MM.1S (cell line): ENCODE data around the gene KCNQ5.

Experiments used
- DNase-seq: peaks from one replicate; pipeline ENCODE4 v3.0.0-alpha.2; 2015
- H2AFZ ChIP-seq: fragments of 300-600 bp; sonication (generic); 2 replicates; pipeline ENCODE4 v1.6.0; 2016; ENCODE audit warnings: antibody characterized with exemption, low read length
- H3F3A ChIP-seq: fragments of 300-600 bp; sonication (generic); 2 replicates; pipeline ENCODE4 v1.6.1; 2016; ENCODE audit warnings: mild to moderate bottlenecking, antibody characterized with exemption, low read length, moderate library complexity, mixed read lengths; ENCODE audit not compliant: insufficient read depth
- H3K27ac ChIP-seq: fragments of 300-600 bp; sonication (generic); 2 replicates; pipeline ENCODE4 v1.5.1; 2016; ENCODE audit warnings: mild to moderate bottlenecking, low read length
- H3K27me3 ChIP-seq: fragments of 300-600 bp; sonication (generic); replicated peaks from 2 replicates; pipeline ENCODE4 v1.6.0; 2016; ENCODE audit warnings: low read length; ENCODE audit not compliant: insufficient read depth
- H3K36me3 ChIP-seq: fragments of 300-600 bp; sonication (generic); replicated peaks from 2 replicates; pipeline ENCODE4 v1.6.1; 2016; ENCODE audit warnings: mild to moderate bottlenecking, low read length, mixed read lengths; ENCODE audit not compliant: insufficient read depth
- H3K4me1 ChIP-seq: fragments of 300-600 bp; sonication (generic); 2 replicates; pipeline ENCODE4 v1.6.1; 2016; ENCODE audit warnings: low read length, mixed read lengths
- H3K4me2 ChIP-seq: fragments of 300-600 bp; sonication (generic); 2 replicates; pipeline ENCODE4 v1.6.0; 2016; ENCODE audit warnings: low read depth, low read length
- H3K4me3 ChIP-seq: fragments of 300-600 bp; sonication (generic); 2 replicates; pipeline ENCODE4 v1.5.1; 2016; ENCODE audit warnings: low read length, mixed read lengths
- H3K79me2 ChIP-seq: fragments of 300-600 bp; sonication (generic); 2 replicates; pipeline ENCODE4 v1.6.1; 2016; ENCODE audit warnings: mixed run types, low read length, mixed read lengths
- H3K9ac ChIP-seq: fragments of 300-600 bp; sonication (generic); 2 replicates; pipeline ENCODE4 v1.6.1; 2016; ENCODE audit warnings: low read length, mixed read lengths
- H3K9me2 ChIP-seq: fragments of 300-600 bp; sonication (generic); replicated peaks from 2 replicates; pipeline ENCODE4 v1.6.1; 2016; ENCODE audit warnings: mild to moderate bottlenecking, low read length, mixed read lengths; ENCODE audit not compliant: insufficient read depth
- H3K9me3 ChIP-seq: fragments of 300-600 bp; sonication (generic); replicated peaks from 2 replicates; pipeline ENCODE4 v1.6.1; 2016; ENCODE audit warnings: mild to moderate bottlenecking, low read length, mixed read lengths; ENCODE audit not compliant: insufficient read depth
- H4K20me1 ChIP-seq: fragments of 300-600 bp; sonication (generic); 2 replicates; pipeline ENCODE4 v1.6.1; 2016; ENCODE audit warnings: mild to moderate bottlenecking, low read length, moderate library complexity, mixed read lengths; ENCODE audit not compliant: insufficient read depth
- CTCF ChIP-seq: fragments of 300-600 bp; sonication (generic); IDR thresholded peaks from 2 replicates; pipeline ENCODE4 v1.5.1; 2016; ENCODE audit warnings: antibody characterized with exemption, low read length, mixed read lengths
- EZH2 ChIP-seq: fragments of 300-600 bp; sonication (generic); optimal IDR thresholded peaks from 2 replicates; pipeline ENCODE3; 2017; ENCODE audit warnings: low read depth, mild to moderate bottlenecking, antibody characterized with exemption, low read length, mixed read lengths
- EZH2phosphoT487 ChIP-seq: fragments of 300-600 bp; sonication (generic); IDR thresholded peaks from 2 replicates; pipeline ENCODE4 v1.6.1; 2018; ENCODE audit warnings: antibody characterized with exemption, low read length

KCNQ5 gene

GRCh38 chr6:72820906-72821305 lies 199.0 kb downstream of the KCNQ5 start:
- H3F3A ChIP-seq, result no peaks in the 10 kb centered on the region
- H2AFZ ChIP-seq, result no peak overlapping the region
- TF ChIP-seq CTCF (no peak), EZH2phosphoT487 (no peak), EZH2 (no peak)
- no peak overlapping the region for H3K27ac ChIP-seq
- H3K9me2 ChIP-seq, result no peaks in the 10 kb centered on the region
- no peaks in the 10 kb centered on the region; the same call in 1 of the 2 replicates for H3K36me3 ChIP-seq
- H3K27me3 ChIP-seq, result no peaks in the 10 kb centered on the region
- no peak overlapping the region for H3K9ac ChIP-seq
- H3K9me3 ChIP-seq, result no peaks in the 10 kb centered on the region
- no peak for DNase-seq
- no peak overlapping the region for H3K4me3 ChIP-seq
- H3K4me2 ChIP-seq, result no peak overlapping the region
- H3K79me2 ChIP-seq, result no peaks in the 10 kb centered on the region
- no peaks in the 10 kb centered on the region for H4K20me1 ChIP-seq
- no peaks in the 10 kb centered on the region for H3K4me1 ChIP-seq

- no peaks in the 10 kb centered on the region for H4K20me1 ChIP-seq
- H3K9me2 ChIP-seq, result no peaks in the 10 kb centered on the region
- no peaks in the 10 kb centered on the region for H3K9me3 ChIP-seq
- no peak overlapping the region for H2AFZ ChIP-seq
- no peaks in the 10 kb centered on the region; the same call in 1 of the 2 replicates for H3K36me3 ChIP-seq
- H3K27me3 ChIP-seq, result no peaks in the 10 kb centered on the region
- H3K4me2 ChIP-seq, result no peak overlapping the region
- no peaks in the 10 kb centered on the region for H3F3A ChIP-seq
- DNase-seq, result no peak
- H3K4me3 ChIP-seq, result no peak overlapping the region
- no peak overlapping the region for H3K9ac ChIP-seq
- no peaks in the 10 kb centered on the region for H3K4me1 ChIP-seq
- no peak for TF ChIP-seq CTCF
- TF ChIP-seq EZH2, result no peak
- no peak for TF ChIP-seq EZH2phosphoT487
- H3K27ac ChIP-seq, result no peak overlapping the region
- no peaks in the 10 kb centered on the region for H3K79me2 ChIP-seq
Observed at GRCh38 chr6:72822023-72822422, 200.2 kb downstream of the KCNQ5 start.

GRCh38 chr6:72822691-72823090 lies 200.8 kb downstream of the KCNQ5 start:
- H3K36me3 ChIP-seq, result no peaks in the 10 kb centered on the region; the same call in 1 of the 2 replicates
- no peak overlapping the region for H3K9ac ChIP-seq
- H3K79me2 ChIP-seq, result no peaks in the 10 kb centered on the region
- TF ChIP-seq EZH2phosphoT487, result no peak
- no peak for TF ChIP-seq CTCF
- no peak for TF ChIP-seq EZH2
- H3K27me3 ChIP-seq, result no peaks in the 10 kb centered on the region
- H3K4me3 ChIP-seq, result no peak overlapping the region
- no peak overlapping the region for H3K4me2 ChIP-seq
- no peaks in the 10 kb centered on the region for H3K9me2 ChIP-seq
- H3K27ac ChIP-seq, result no peak overlapping the region
- no peaks in the 10 kb centered on the region for H3F3A ChIP-seq
- H3K9me3 ChIP-seq, result no peaks in the 10 kb centered on the region
- H3K4me1 ChIP-seq, result no peaks in the 10 kb centered on the region
- H4K20me1 ChIP-seq, result no peaks in the 10 kb centered on the region
- DNase-seq, result no peak
- H2AFZ ChIP-seq, result no peak overlapping the region
